T-helper 17 cell (primary cell): ENCODE measurements around the gene PPP2R5D. TPM values are rescaled to one million over a fixed set of nuclear protein-coding genes. Genes with fewer than 3 reads are reported as not detected.
A peak's percentile ranks its signal among the peaks of the same experiment; 100 is the strongest.

Experiments used
- ATAC-seq: fragments of 150-1000 bp; cut with Tn5 transposase; 2 replicates; pipeline ENCODE4 v1.10.0; 2021; ENCODE audit warnings: mild to moderate bottlenecking, moderate library complexity
- DNase-seq, 3 donors: peaks; one replicate each; pipeline versions ENCODE4 v3.0.0 to v3.0.0-alpha.2; 2020 to 2021
- H3K9me3 ChIP-seq: one replicate; pipeline ENCODE4 v1.7.0; 2013; ENCODE audit warnings: low read length, mild to moderate bottlenecking; ENCODE audit not compliant: control insufficient read depth, poor library complexity, severe bottlenecking
- H3K27ac Mint-ChIP-seq: one replicate; pipeline ENCODE4 v1.8.0; 2022; ENCODE audit warnings: mild to moderate bottlenecking, moderate library complexity, mixed read lengths
- H3K27me3 Mint-ChIP-seq: one replicate; pipeline ENCODE4 v1.8.0; 2022; ENCODE audit warnings: mixed read lengths
- H3K36me3 Mint-ChIP-seq: one replicate; pipeline ENCODE4 v1.8.0; 2022; ENCODE audit warnings: low read depth, mixed read lengths
- H3K4me1 Mint-ChIP-seq: one replicate; pipeline ENCODE4 v1.8.0; 2022; ENCODE audit warnings: mild to moderate bottlenecking, mixed read lengths
- H3K4me3 Mint-ChIP-seq: one replicate; pipeline ENCODE4 v1.8.0; 2022; ENCODE audit warnings: mild to moderate bottlenecking, moderate library complexity, mixed read lengths
- total RNA-seq, 4 donors: library from RNA in 2 of 4; stranded (reverse) in 2 of 4; gene quantifications; one replicate each; pipeline ENCODE4 v1.2.3 and lab custom pipeline; 2022 to 2026

Gene PPP2R5D
- total RNA-seq, 2 donors from 2014 or later, result 27.5 to 28.4 TPM

GRCh38 chr6:43013097-43013842 is 28.9 kb downstream of the PPP2R5D start:
- no peaks in the 10 kb centered on the region for H3K9me3 ChIP-seq
- no peaks in the 10 kb centered on the region for H3K27me3 Mint-ChIP-seq
- H3K36me3 Mint-ChIP-seq, result peaks cover 6% of the 10 kb centered on the region
- peak overlapping the region; percentile 98 for H3K4me3 Mint-ChIP-seq
- DNase-seq, result no peak
- peak; percentile 18 for ATAC-seq
- peak overlapping the region; percentile 93 for H3K27ac Mint-ChIP-seq
- peaks cover 42% of the 10 kb centered on the region for H3K4me1 Mint-ChIP-seq

GRCh38 chr6:43013843-43014433 is 29.6 kb downstream of the PPP2R5D start, which contains the start of the genes KLHDC3 and MEA1:
KLHDC3 (plus strand) TSS chr6:43014249; CDS start chr6:43017193, 2,944 bp downstream.
MEA1 (minus strand) TSS chr6:43013946; CDS start chr6:43013813, 133 bp downstream.
- ATAC-seq (peak; percentile 91), DNase-seq (peak; percentile 92 to 98 (median 94))
- Mint-ChIP-seq H3K27ac (peak within 1 kb of the TSS; percentile 93), H3K4me1 (peaks cover 42% of the 10 kb centered on the region), H3K36me3 (peaks cover 6% of the 10 kb centered on the region), H3K27me3 (no peaks in the 10 kb centered on the region), H3K4me3 (peak within 1 kb of the TSS; percentile 98)
- no peaks in the 10 kb centered on the region for H3K9me3 ChIP-seq

GRCh38 chr6:43014434-43014909 is 30.1 kb downstream of the PPP2R5D start:
- no peaks in the 10 kb centered on the region for H3K27me3 Mint-ChIP-seq
- H3K9me3 ChIP-seq, result no peaks in the 10 kb centered on the region
- DNase-seq (no peak), ATAC-seq (no peak)
- H3K4me1 Mint-ChIP-seq, result peaks cover 45% of the 10 kb centered on the region
- H3K4me3 Mint-ChIP-seq, result peak overlapping the region; percentile 98
- peaks cover 8% of the 10 kb centered on the region for H3K36me3 Mint-ChIP-seq
- H3K27ac Mint-ChIP-seq, result peak overlapping the region; percentile 93

- H3K27ac Mint-ChIP-seq, result peak overlapping the region; percentile 86
These were observed 32.0 kb downstream of the PPP2R5D start for GRCh38 chr6:43016176-43016942.

GRCh38 chr6:43016943-43017334 is 32.6 kb downstream of the PPP2R5D start:
- DNase-seq, result no peak
- H3K27ac Mint-ChIP-seq, result no peak overlapping the region
- ATAC-seq, result no peak
- H3K27me3 Mint-ChIP-seq, result no peaks in the 10 kb centered on the region
- H3K36me3 Mint-ChIP-seq, result peaks cover 2% of the 10 kb centered on the region
- no peak overlapping the region for H3K4me3 Mint-ChIP-seq
- peaks cover 50% of the 10 kb centered on the region for H3K4me1 Mint-ChIP-seq
- no peaks in the 10 kb centered on the region for H3K9me3 ChIP-seq

More at GRCh38 chr6:43016176-43016942, 32.0 kb downstream of the PPP2R5D start:
- H3K4me1 Mint-ChIP-seq, result peaks cover 48% of the 10 kb centered on the region
- no peaks in the 10 kb centered on the region for H3K9me3 ChIP-seq
- no peaks in the 10 kb centered on the region for H3K27me3 Mint-ChIP-seq
- ATAC-seq (no peak), DNase-seq (no peak)
- peaks cover 5% of the 10 kb centered on the region for H3K36me3 Mint-ChIP-seq
- H3K4me3 Mint-ChIP-seq, result peak overlapping the region; percentile 58

GRCh38 chr6:43019152-43019551 is 34.8 kb downstream of the PPP2R5D start:
- H3K9me3 ChIP-seq, result no peaks in the 10 kb centered on the region
- no peak for ATAC-seq
- DNase-seq, result no peak
- Mint-ChIP-seq H3K4me3 (no peak overlapping the region), H3K4me1 (peaks cover 31% of the 10 kb centered on the region), H3K36me3 (peaks cover 3% of the 10 kb centered on the region), H3K27me3 (no peaks in the 10 kb centered on the region), H3K27ac (peak overlapping the region; percentile 82)

GRCh38 chr6:43020052-43020705 is 35.8 kb downstream of the PPP2R5D start:
- Mint-ChIP-seq H3K4me1 (peaks cover 29% of the 10 kb centered on the region), H3K27me3 (no peaks in the 10 kb centered on the region), H3K36me3 (peaks cover 7% of the 10 kb centered on the region), H3K4me3 (peak overlapping the region; percentile 75), H3K27ac (peak overlapping the region; percentile 82)
- no peak for DNase-seq
- no peak for ATAC-seq
- no peaks in the 10 kb centered on the region for H3K9me3 ChIP-seq

GRCh38 chr6:43020847-43021246 is 36.5 kb downstream of the PPP2R5D start:
- H3K4me3 Mint-ChIP-seq, result peak overlapping the region; percentile 95
- H3K9me3 ChIP-seq, result no peaks in the 10 kb centered on the region
- H3K36me3 Mint-ChIP-seq, result peaks cover 7% of the 10 kb centered on the region
- DNase-seq (no peak), ATAC-seq (no peak)
- H3K4me1 Mint-ChIP-seq, result peaks cover 28% of the 10 kb centered on the region
- no peaks in the 10 kb centered on the region for H3K27me3 Mint-ChIP-seq
- peak overlapping the region; percentile 11 for H3K27ac Mint-ChIP-seq

GRCh38 chr6:43021270-43022047 is 37.1 kb downstream of the PPP2R5D start, which contains the start of gene RRP36:
RRP36 (plus strand) TSS chr6:43021623; CDS start chr6:43021655, 32 bp downstream.
- Mint-ChIP-seq H3K4me3 (peak within 1 kb of the TSS; percentile 95), H3K36me3 (peaks cover 7% of the 10 kb centered on the region), H3K27ac (peak within 1 kb of the TSS; percentile 91), H3K4me1 (peaks cover 25% of the 10 kb centered on the region), H3K27me3 (no peaks in the 10 kb centered on the region)
- H3K9me3 ChIP-seq, result no peaks in the 10 kb centered on the region
- DNase-seq (peak; percentile 40 to 57 (median 51)), ATAC-seq (peak; percentile 84)

GRCh38 chr6:43024436-43024835 is 40.1 kb downstream of the PPP2R5D start:
- Mint-ChIP-seq H3K27me3 (no peaks in the 10 kb centered on the region), H3K36me3 (peaks cover 11% of the 10 kb centered on the region), H3K27ac (peak overlapping the region; percentile 91), H3K4me1 (peaks cover 16% of the 10 kb centered on the region), H3K4me3 (peak overlapping the region; percentile 61)
- ATAC-seq (no peak), DNase-seq (no peak)
- H3K9me3 ChIP-seq, result no peaks in the 10 kb centered on the region

- Mint-ChIP-seq H3K4me1 (peaks cover 13% of the 10 kb centered on the region), H3K27ac (no peak overlapping the region), H3K27me3 (no peaks in the 10 kb centered on the region), H3K4me3 (no peak overlapping the region), H3K36me3 (peaks cover 11% of the 10 kb centered on the region)
- DNase-seq, result no peak
- H3K9me3 ChIP-seq, result no peaks in the 10 kb centered on the region
- no peak for ATAC-seq
These were observed 42.0 kb downstream of the PPP2R5D start for GRCh38 chr6:43026365-43026764.

- ATAC-seq, result no peak
- H3K36me3 Mint-ChIP-seq, result peaks cover 12% of the 10 kb centered on the region
- H3K9me3 ChIP-seq, result no peaks in the 10 kb centered on the region
These were observed 44.8 kb downstream of the PPP2R5D start for GRCh38 chr6:43029120-43029519.

More at GRCh38 chr6:43029120-43029519, 44.8 kb downstream of the PPP2R5D start:
- no peak overlapping the region for H3K4me3 Mint-ChIP-seq
- H3K27me3 Mint-ChIP-seq, result no peaks in the 10 kb centered on the region
- peaks cover 16% of the 10 kb centered on the region for H3K4me1 Mint-ChIP-seq
- no peak overlapping the region for H3K27ac Mint-ChIP-seq
- no peak for DNase-seq
